IMR-90 (cell line): Measurements from ENCODE around the gene MMRN2. TPM values are rescaled to one million over a fixed set of nuclear protein-coding genes. Genes with fewer than 3 reads are reported as not detected.

Experiments
- ATAC-seq: fragments of 200-7000 bp; cut with Tn5 transposase; 2 replicates; pipeline ENCODE4 v1.9.1; 2020; ENCODE audit warnings: low read depth, mild to moderate bottlenecking, moderate library complexity
- BruUV-seq: library from RNA; stranded (reverse); fragments of 400-500 nt; replicated peaks from 2 replicates; lab custom pipeline; 2021; lab: Mats Ljungman, UMichigan
- CTCF ChIA-PET: fragments of 300-600 bp; formaldehyde crosslinking; extraction: SDS; loops from one replicate; lab custom pipeline; 2021; ENCODE audit warnings: antibody characterized with exemption; lab: Yijun Ruan, JAX
- POLR2A ChIA-PET: fragments of 300-600 bp; sonication (Branson Sonifier 250); formaldehyde crosslinking; loops from one replicate; lab custom pipeline; 2022; ENCODE audit warnings: antibody characterized with exemption; ENCODE audit not compliant: unreplicated experiment; lab: Charles Lee
- DNase-seq: peaks from one replicate; pipeline ENCODE4 v3.0.0; 2013
- H2AFZ ChIP-seq: replicated peaks from 2 replicates; pipeline ENCODE3; 2013; ENCODE audit warnings: low read length, mild to moderate bottlenecking; ENCODE audit not compliant: poor library complexity
- H2AK5ac ChIP-seq: 2 replicates; pipeline ENCODE4 v1.6.1; 2013; ENCODE audit warnings: low read depth, low read length, inconsistent platforms
- H2AK9ac ChIP-seq: replicated peaks from 2 replicates; pipeline ENCODE3; 2013; ENCODE audit warnings: mild to moderate bottlenecking, low read depth, low read length, moderate library complexity; ENCODE audit not compliant: poor library complexity
- H2BK120ac ChIP-seq: 2 replicates; pipeline ENCODE4 v1.6.1; 2013; ENCODE audit warnings: low read depth, low read length, inconsistent platforms
- H2BK15ac ChIP-seq: 3 replicates; pipeline ENCODE4 v1.6.1; 2013; ENCODE audit warnings: low read depth, low read length, inconsistent platforms
- H2BK20ac ChIP-seq: 2 replicates; pipeline ENCODE4 v1.6.1; 2013; ENCODE audit warnings: low read depth, mild to moderate bottlenecking, inconsistent platforms, low read length, moderate library complexity
- H2BK5ac ChIP-seq: 2 replicates; pipeline ENCODE4 v1.6.1; 2013; ENCODE audit warnings: mild to moderate bottlenecking, low read depth, low read length, inconsistent platforms; ENCODE audit not compliant: poor library complexity, severe bottlenecking
- H3K14ac ChIP-seq: replicated peaks from 2 replicates; pipeline ENCODE4 v1.6.1; 2013; ENCODE audit warnings: low read depth, low read length, inconsistent platforms
- H3K18ac ChIP-seq: 2 replicates; pipeline ENCODE4 v1.6.1; 2013; ENCODE audit warnings: low read depth, low read length, control low read depth
- H3K23ac ChIP-seq: 2 replicates; pipeline ENCODE4 v1.6.1; 2013; ENCODE audit warnings: low read depth, low read length, inconsistent platforms
- H3K27ac ChIP-seq: 2 replicates; pipeline ENCODE4 v1.5.1; 2013; ENCODE audit warnings: mild to moderate bottlenecking, control low read depth, low read length; ENCODE audit not compliant: insufficient read depth
- H3K27me3 ChIP-seq: 2 replicates; pipeline ENCODE4 v1.6.1; 2013; ENCODE audit warnings: low read length; ENCODE audit not compliant: control insufficient read depth, insufficient read depth
- H3K36me3 ChIP-seq: 2 replicates; pipeline ENCODE4 v1.6.1; 2013; ENCODE audit warnings: low read length, mixed read lengths; ENCODE audit not compliant: control insufficient read depth, insufficient read depth
- H3K4ac ChIP-seq: 2 replicates; pipeline ENCODE4 v1.6.1; 2013; ENCODE audit warnings: low read depth, low read length, inconsistent platforms
- H3K4me1 ChIP-seq: 2 replicates; pipeline ENCODE4 v1.6.1; 2013; ENCODE audit warnings: low read length, mixed read lengths; ENCODE audit not compliant: control insufficient read depth, insufficient read depth
- H3K4me2 ChIP-seq: 2 replicates; pipeline ENCODE4 v1.6.1; 2013; ENCODE audit warnings: low read depth, mild to moderate bottlenecking, control low read depth, low read length, moderate library complexity
- H3K4me3 ChIP-seq: 2 replicates; pipeline ENCODE4 v1.5.1; 2013; ENCODE audit warnings: low read depth, mild to moderate bottlenecking, control low read depth, low read length, moderate library complexity; ENCODE audit not compliant: insufficient read depth
- H3K56ac ChIP-seq: 2 replicates; pipeline ENCODE4 v1.6.1; 2013; ENCODE audit warnings: low read length, inconsistent platforms; ENCODE audit not compliant: insufficient read depth; ENCODE audit errors: extremely low read depth
- H3K79me1 ChIP-seq, 2 experiments: 2 replicates each; pipeline ENCODE4 v1.6.1; 2013; ENCODE audit warnings: low read length in 2 of 2, inconsistent platforms in 1 of 2, low read depth in 1 of 2
- H3K9ac ChIP-seq: 2 replicates; pipeline ENCODE4 v1.6.1; 2013; ENCODE audit warnings: low read depth, low read length, control low read depth
- H3K9me1 ChIP-seq: 2 replicates; pipeline ENCODE4 v1.6.1; 2013; ENCODE audit warnings: low read length, inconsistent platforms; ENCODE audit not compliant: insufficient read depth
- H3K9me3 ChIP-seq: 2 replicates; pipeline ENCODE4 v1.6.1; 2013; ENCODE audit warnings: low read length; ENCODE audit not compliant: control insufficient read depth, insufficient read depth
- H4K20me1 ChIP-seq: 2 replicates; pipeline ENCODE4 v1.6.1; 2013; ENCODE audit warnings: low read length, inconsistent platforms; ENCODE audit not compliant: insufficient read depth
- H4K5ac ChIP-seq: 2 replicates; pipeline ENCODE4 v1.6.1; 2013; ENCODE audit warnings: mild to moderate bottlenecking, low read depth, low read length, control low read depth
- H4K8ac ChIP-seq, 2 experiments: 2 replicates each; pipeline ENCODE4 v1.6.1; 2013; ENCODE audit warnings: low read depth in 2 of 2, low read length in 2 of 2, control low read depth in 1 of 2, inconsistent platforms in 1 of 2
- H4K91ac ChIP-seq: 2 replicates; pipeline ENCODE4 v1.6.1; 2013; ENCODE audit warnings: low read depth, low read length, inconsistent platforms; ENCODE audit not compliant: insufficient read depth
- BHLHE40 ChIP-seq: fragments of 150-350 bp; IDR thresholded peaks from 2 replicates; pipeline ENCODE4 v1.6.1; 2016; ENCODE audit warnings: mild to moderate bottlenecking, low read depth, low read length
- CEBPB ChIP-seq: IDR thresholded peaks from 2 replicates; pipeline ENCODE4 v1.6.1; 2012; ENCODE audit warnings: low read depth, low read length, improper control_type of control experiment
- CHD1 ChIP-seq: IDR thresholded peaks from 2 replicates; pipeline ENCODE4 v1.6.1; 2012; ENCODE audit warnings: low read depth, low read length, improper control_type of control experiment
- CTCF ChIP-seq: conservative IDR thresholded peaks from 2 replicates; pipeline ENCODE4 v1.5.1; 2012; ENCODE audit warnings: mild to moderate bottlenecking, low read depth, low read length, improper control_type of control experiment
- ELK1 ChIP-seq: fragments of 150-350 bp; IDR thresholded peaks from 2 replicates; pipeline ENCODE4 v1.6.1; 2016; ENCODE audit warnings: low read depth, mild to moderate bottlenecking, low read length, moderate library complexity, borderline replicate concordance
- FOS ChIP-seq: fragments of 150-350 bp; IDR thresholded peaks from 2 replicates; pipeline ENCODE4 v1.6.1; 2016; ENCODE audit warnings: low read depth, low read length
- MAFK ChIP-seq: IDR thresholded peaks from 2 replicates; pipeline ENCODE4 v1.6.1; 2012; ENCODE audit warnings: low read depth, low read length, improper control_type of control experiment
- MAZ ChIP-seq: IDR thresholded peaks from 2 replicates; pipeline ENCODE4 v1.6.1; 2012; ENCODE audit warnings: low read depth, mild to moderate bottlenecking, low read length, improper control_type of control experiment, moderate library complexity, borderline replicate concordance
- MXI1 ChIP-seq: IDR thresholded peaks from 2 replicates; pipeline ENCODE4 v1.6.1; 2012; ENCODE audit warnings: low read depth, mild to moderate bottlenecking, low read length, moderate library complexity, borderline replicate concordance
- NFE2L2 ChIP-seq: fragments of 150-350 bp; IDR thresholded peaks from 2 replicates; pipeline ENCODE4 v1.6.1; 2016; ENCODE audit warnings: low read depth, mild to moderate bottlenecking, low read length
- POLR2A ChIP-seq: IDR thresholded peaks from 2 replicates; pipeline ENCODE4 v1.6.1; 2012; ENCODE audit warnings: mild to moderate bottlenecking, low read depth, low read length
- RAD21 ChIP-seq: IDR thresholded peaks from 2 replicates; pipeline ENCODE4 v1.6.1; 2012; ENCODE audit warnings: low read length, improper control_type of control experiment
- RCOR1 ChIP-seq: IDR thresholded peaks from 2 replicates; pipeline ENCODE4 v1.6.1; 2012; ENCODE audit warnings: mild to moderate bottlenecking, low read length, improper control_type of control experiment; ENCODE audit not compliant: insufficient replicate concordance
- RFX5 ChIP-seq: IDR thresholded peaks from 2 replicates; pipeline ENCODE4 v1.8.0; 2012; ENCODE audit warnings: low read depth, mild to moderate bottlenecking, low read length, moderate library complexity
- SMC3 ChIP-seq: fragments of 150-350 bp; IDR thresholded peaks from 2 replicates; pipeline ENCODE4 v1.6.1; 2016; ENCODE audit warnings: low read depth, mild to moderate bottlenecking, antibody characterized with exemption, low read length, moderate library complexity
- USF2 ChIP-seq: fragments of 150-350 bp; IDR thresholded peaks from 2 replicates; pipeline ENCODE4 v1.6.1; 2017; ENCODE audit warnings: mild to moderate bottlenecking, antibody characterized with exemption, low read length, low read depth
- WGBS, 2 experiments: methylation state at CpG; one replicate each; pipeline versions ENCODE4 v1.1.5 to v1.1.7; 2013; ENCODE audit warnings: missing lambda C conversion rate in 2 of 2; ENCODE audit not compliant: insufficient read length in 1 of 2; ENCODE audit errors: extremely low coverage in 2 of 2; 5-methylcytosine and 5-hydroxymethylcytosine counted together
- dilution Hi-C: fragments of 300-500 bp; cut with HindIII; formaldehyde crosslinking; loops from one replicate; pipeline ENCODE4 v1.14.3; 2018; ENCODE audit warnings: low sequenced_read_pairs; ENCODE audit not compliant: unreplicated experiment
- in situ Hi-C: fragments of 300-500 bp; cut with MboI; formaldehyde crosslinking; loops from 3 replicates; pipeline ENCODE4 v1.14.3; 2019; ENCODE audit warnings: low sequenced_read_pairs, inconsistent platforms, mixed read lengths
- intact Hi-C: fragments of 100-400 bp; cut with micrococcal nuclease; formaldehyde crosslinking; loops from 2 replicates; pipeline ENCODE4 v1.10.0; 2022
- polyA plus RNA-seq, 3 experiments: library from polyadenylated mRNA; depleted of rRNA; stranded (reverse); fragments of >200 nt; gene quantifications; 2 replicates each; pipeline ENCODE4 v1.2.3, GENCODE V29; 2012; ENCODE audit warnings: low replicate concordance in 1 of 3
- total RNA-seq: library from RNA; depleted of rRNA; stranded (reverse); fragments of >200 nt; gene quantifications from 2 replicates; pipeline ENCODE4 v1.2.3, GENCODE V29; 2012

MMRN2 gene
- total and polyA plus RNA-seq, 2 of the 4 experiments (the other 2 are of a cell fraction) = 1.6 to 1.8 TPM

- Histone ChIP-seq H3K9me3 (no peaks in the 10 kb centered on the region), H2BK5ac (no peak overlapping the region), H2BK120ac (no peak overlapping the region), H3K27me3 (no peaks in the 10 kb centered on the region), H3K14ac (no peak overlapping the region), H4K5ac (no peak overlapping the region), H4K91ac (no peak overlapping the region), H2AFZ (no peak overlapping the region), H3K79me1 (peaks cover 0 to 29% of the 10 kb centered on the region in 2 experiments; a peak in 1 of 4 replicates), H2BK15ac (no peak overlapping the region), H4K8ac (no peak overlapping the region), H3K9ac (no peak overlapping the region), H2AK9ac (no peak overlapping the region), H3K27ac (no peak overlapping the region), H3K4me1 (peaks cover 19% of the 10 kb centered on the region), H3K23ac (no peak overlapping the region; the same call in 1 of the 2 replicates), H3K4me3 (no peak overlapping the region), H3K9me1 (peaks cover 19% of the 10 kb centered on the region), H3K18ac (no peak overlapping the region), H3K56ac (no peak overlapping the region), H2BK20ac (no peak overlapping the region), H3K4ac (no peak overlapping the region), H4K20me1 (no peaks in the 10 kb centered on the region), H3K36me3 (no peaks in the 10 kb centered on the region), H3K4me2 (no peak overlapping the region), H2AK5ac (0 out of 2 replicates have a peak overlapping the region, but pooled peaks have one; percentile 30)
- intact Hi-C loops = no loop called here
- no TSS peak for BruUV-seq
- no CpG with 5 or more reads among the region's 7 CpGs for WGBS, 2 experiments
- TF ChIP-seq RCOR1 (no peak), CTCF (no peak), MXI1 (no peak), RFX5 (no peak), CHD1 (no peak), MAZ (no peak), FOS (no peak), RAD21 (no peak), ELK1 (no peak), POLR2A (no peak), SMC3 (no peak), BHLHE40 (no peak), USF2 (no peak), CEBPB (no peak), MAFK (no peak), NFE2L2 (no peak)
- DNase-seq (no peak), ATAC-seq (no peak)
- ChIA-PET POLR2A (no interaction called here), CTCF (no interaction called here)
- in situ Hi-C loops = no loop called here
- dilution Hi-C loops = no loop called here
Measured at GRCh38 chr10:86962981-86963310, 5.5 kb upstream of the MMRN2 start.
